ENCODE measurements around the gene JMJD7. TPM values are rescaled to one million over a fixed set of nuclear protein-coding genes. Genes with fewer than 3 reads are reported as not detected.

The JMJD7 gene
- total RNA-seq, 6 experiments from 2014 or later = 6.0 to 8.6 (median 7.3) TPM

- TF ChIP-seq, protein P1, sequence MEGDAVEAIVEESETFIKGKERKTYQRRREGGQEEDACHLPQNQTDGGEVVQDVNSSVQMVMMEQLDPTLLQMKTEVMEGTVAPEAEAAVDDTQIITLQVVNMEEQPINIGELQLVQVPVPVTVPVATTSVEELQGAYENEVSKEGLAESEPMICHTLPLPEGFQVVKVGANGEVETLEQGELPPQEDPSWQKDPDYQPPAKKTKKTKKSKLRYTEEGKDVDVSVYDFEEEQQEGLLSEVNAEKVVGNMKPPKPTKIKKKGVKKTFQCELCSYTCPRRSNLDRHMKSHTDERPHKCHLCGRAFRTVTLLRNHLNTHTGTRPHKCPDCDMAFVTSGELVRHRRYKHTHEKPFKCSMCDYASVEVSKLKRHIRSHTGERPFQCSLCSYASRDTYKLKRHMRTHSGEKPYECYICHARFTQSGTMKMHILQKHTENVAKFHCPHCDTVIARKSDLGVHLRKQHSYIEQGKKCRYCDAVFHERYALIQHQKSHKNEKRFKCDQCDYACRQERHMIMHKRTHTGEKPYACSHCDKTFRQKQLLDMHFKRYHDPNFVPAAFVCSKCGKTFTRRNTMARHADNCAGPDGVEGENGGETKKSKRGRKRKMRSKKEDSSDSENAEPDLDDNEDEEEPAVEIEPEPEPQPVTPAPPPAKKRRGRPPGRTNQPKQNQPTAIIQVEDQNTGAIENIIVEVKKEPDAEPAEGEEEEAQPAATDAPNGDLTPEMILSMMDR (IDR thresholded peaks at IDR 0.05) = no peak
- TF ChIP-seq POLR2A (IDR thresholded peaks at IDR 0.05) = no peak
- H3K9me3 ChIP-seq = no peaks in the 10 kb centered on the region
- no peaks in the 10 kb centered on the region for H3K36me3 ChIP-seq
- H3K4me1 ChIP-seq = peaks cover 0 to 19% (median 5%) of the 10 kb centered on the region in 4 donors
- H3K27ac ChIP-seq = no peak overlapping the region
- intact Hi-C loops (cut with DNase I) = no loop called here
- DNase-seq = no peak
- 58% methylated on average over 4 of the region's 4 CpGs for WGBS (ENCODE audit: insufficient coverage, low coverage, low lambda C conversion rate, missing lambda C conversion rate)
- ATAC-seq = no peak
- no peaks in the 10 kb centered on the region for H3K27me3 ChIP-seq
- H3K4me3 ChIP-seq = no peak overlapping the region
These were observed 38.7 kb upstream of the JMJD7 start for GRCh38 chr15:41789236-41789635.

DNA sequence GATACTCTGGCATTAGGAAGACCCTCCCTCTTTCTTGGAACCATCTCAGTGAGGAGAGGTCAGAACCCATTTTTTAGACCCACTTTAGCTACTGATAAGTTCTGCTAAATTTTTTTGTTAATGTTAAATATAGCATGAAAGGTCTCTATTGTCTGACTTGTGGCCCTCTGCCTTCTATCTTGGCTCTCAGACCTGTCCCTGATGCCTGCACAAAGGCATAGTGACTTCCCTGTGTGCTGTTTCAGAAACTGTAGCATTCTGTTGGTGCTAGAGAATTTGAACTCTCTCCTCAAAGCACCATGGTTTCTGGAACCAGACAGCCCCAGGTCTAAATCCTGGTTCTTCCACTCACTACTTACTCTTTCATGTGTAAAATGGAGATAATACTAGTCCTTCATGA, 38.2 kb upstream of the JMJD7 start:
- Histone ChIP-seq H3K27me3 (no peaks in the 10 kb centered on the region), H3K9me3 (no peaks in the 10 kb centered on the region), H3K4me1 (peaks cover 0 to 19% (median 5%) of the 10 kb centered on the region in 4 donors), H3K36me3 (no peaks in the 10 kb centered on the region), H3K4me3 (no peak overlapping the region), H3K27ac (no peak overlapping the region)
- DNase-seq (no peak), ATAC-seq (no peak)
- intact Hi-C loops (cut with DNase I) = no loop called here
- TF ChIP-seq POLR2A (IDR thresholded peaks at IDR 0.05) = no peak
- TF ChIP-seq, protein P1 (IDR thresholded peaks at IDR 0.05) = no peak

DNA sequence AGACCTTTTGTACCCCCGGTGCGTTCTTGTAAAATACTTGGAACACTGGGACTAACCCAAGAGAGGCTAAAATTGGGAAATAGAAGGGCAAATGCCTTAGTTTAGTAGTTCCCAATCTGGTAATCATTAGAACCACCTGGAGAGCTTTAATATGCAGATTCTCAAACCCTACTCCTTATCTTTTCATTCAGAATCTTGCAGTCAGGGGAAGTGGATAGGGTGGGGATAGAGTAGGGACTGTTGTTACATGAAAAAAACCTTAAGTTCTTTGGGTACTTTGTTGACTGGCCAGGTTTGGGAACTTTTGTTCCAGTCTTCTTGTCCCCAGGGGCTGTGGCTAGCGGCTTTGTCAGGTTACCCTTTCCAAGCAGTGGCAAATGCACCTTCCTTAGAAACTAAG, 37.7 kb upstream of the JMJD7 start:
- intact Hi-C loops (cut with DNase I) = no loop called here
- ATAC-seq = no peak
- 88% methylated on average over 3 of the region's 3 CpGs for whole genome bisulfite sequencing (ENCODE audit: insufficient coverage, low coverage, low lambda C conversion rate, missing lambda C conversion rate)
- Histone ChIP-seq H3K36me3 (no peaks in the 10 kb centered on the region), H3K4me1 (peaks cover 0 to 19% (median 5%) of the 10 kb centered on the region in 4 donors), H3K4me3 (no peak overlapping the region), H3K27ac (peak overlapping the region in 1 of 3 donors; percentile 34), H3K9me3 (no peaks in the 10 kb centered on the region), H3K27me3 (no peaks in the 10 kb centered on the region)
- TF ChIP-seq, protein P1 (IDR thresholded peaks at IDR 0.05) = no peak
- no peak for TF ChIP-seq POLR2A (IDR thresholded peaks at IDR 0.05)
- DNase-seq = no peak

GRCh38 chr15:41790756-41791546, 36.9 kb upstream of the JMJD7 start:
- H3K4me3 ChIP-seq = no peak overlapping the region
- H3K27ac ChIP-seq = no peak overlapping the region
- H3K9me3 ChIP-seq = no peaks in the 10 kb centered on the region
- no peak for DNase-seq
- 54% methylated on average over 5 of the region's 5 CpGs for WGBS (ENCODE audit: insufficient coverage, low coverage, low lambda C conversion rate, missing lambda C conversion rate)
- peak; percentile 62 to 95 (median 87) for ATAC-seq
- no peaks in the 10 kb centered on the region for H3K27me3 ChIP-seq
- H3K4me1 ChIP-seq = peaks cover 0 to 19% (median 5%) of the 10 kb centered on the region in 4 donors
- no peaks in the 10 kb centered on the region for H3K36me3 ChIP-seq
- intact Hi-C loops (cut with DNase I) = no loop called here
- TF ChIP-seq, protein P1 (IDR thresholded peaks at IDR 0.05) = no peak
- no peak for TF ChIP-seq POLR2A (IDR thresholded peaks at IDR 0.05)
